ENCODE results near the gene SLC35G3.

DNA sequence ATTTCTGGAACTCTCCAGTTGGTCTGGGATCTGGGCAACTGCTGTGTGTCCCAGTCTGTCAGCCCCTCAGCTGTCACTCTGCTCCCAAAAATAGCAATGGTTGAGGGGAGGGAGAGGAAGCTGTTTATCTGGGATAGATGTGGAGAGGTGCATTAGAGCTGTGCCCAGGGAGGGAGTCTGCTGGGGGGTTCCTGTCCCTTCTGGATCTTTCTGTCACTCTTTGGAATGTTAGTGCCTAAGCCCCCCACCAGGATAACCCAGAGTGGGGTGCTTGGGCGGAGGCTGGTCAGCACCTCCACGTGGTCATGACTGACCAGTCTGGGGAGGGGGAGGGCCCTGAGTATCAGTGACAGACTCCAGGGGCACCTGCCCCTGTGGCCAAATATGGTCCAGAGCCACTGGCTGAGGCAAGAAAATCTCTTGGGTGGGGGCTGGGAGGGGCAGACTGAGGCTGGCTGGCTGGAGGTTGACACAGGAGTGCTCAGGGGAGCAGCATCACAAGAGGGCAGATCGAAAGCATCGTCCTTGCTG lies 46.8 kb downstream of the SLC35G3 start, which contains the start of gene UNC45B:
- TF ChIP-seq, protein P1, sequence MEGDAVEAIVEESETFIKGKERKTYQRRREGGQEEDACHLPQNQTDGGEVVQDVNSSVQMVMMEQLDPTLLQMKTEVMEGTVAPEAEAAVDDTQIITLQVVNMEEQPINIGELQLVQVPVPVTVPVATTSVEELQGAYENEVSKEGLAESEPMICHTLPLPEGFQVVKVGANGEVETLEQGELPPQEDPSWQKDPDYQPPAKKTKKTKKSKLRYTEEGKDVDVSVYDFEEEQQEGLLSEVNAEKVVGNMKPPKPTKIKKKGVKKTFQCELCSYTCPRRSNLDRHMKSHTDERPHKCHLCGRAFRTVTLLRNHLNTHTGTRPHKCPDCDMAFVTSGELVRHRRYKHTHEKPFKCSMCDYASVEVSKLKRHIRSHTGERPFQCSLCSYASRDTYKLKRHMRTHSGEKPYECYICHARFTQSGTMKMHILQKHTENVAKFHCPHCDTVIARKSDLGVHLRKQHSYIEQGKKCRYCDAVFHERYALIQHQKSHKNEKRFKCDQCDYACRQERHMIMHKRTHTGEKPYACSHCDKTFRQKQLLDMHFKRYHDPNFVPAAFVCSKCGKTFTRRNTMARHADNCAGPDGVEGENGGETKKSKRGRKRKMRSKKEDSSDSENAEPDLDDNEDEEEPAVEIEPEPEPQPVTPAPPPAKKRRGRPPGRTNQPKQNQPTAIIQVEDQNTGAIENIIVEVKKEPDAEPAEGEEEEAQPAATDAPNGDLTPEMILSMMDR (optimal IDR thresholded peaks at IDR 0.05 in 1 of 3, IDR thresholded peaks at IDR 0.05 in 1 of 3, conservative IDR thresholded peaks at IDR 0.05 in 1 of 3; ENCODE audit: extremely low read depth in 1 of 3, insufficient read depth in 2 of 3, low read length in 3 of 3) = no peak
- TF ChIP-seq EZH2 (IDR thresholded peaks at IDR 0.05; ENCODE audit: low read length) = no peak

Data from keratinocyte (primary cell).